DOHH2 (cell line): ENCODE results near the gene NAIF1.
"Not testable (repeated sequence)": the region's sequence is repeated elsewhere in the genome, so short reads cannot be mapped to it uniquely, and the experiment has no call there.

Experiments
- CTCF ChIP-seq: fragments of 200-600 bp; sonication (generic); IDR thresholded peaks from one replicate; pipeline ENCODE4 v1.5.1; 2014; ENCODE audit warnings: antibody characterized with exemption, mild to moderate bottlenecking, low read depth, low read length; ENCODE audit not compliant: poor library complexity, severe bottlenecking
- EZH2phosphoT487 ChIP-seq: fragments of 200-600 bp; sonication (generic); IDR thresholded peaks from 2 replicates; pipeline ENCODE4 v1.6.1; 2017; ENCODE audit warnings: borderline replicate concordance, mild to moderate bottlenecking, antibody characterized with exemption, low read length, moderate library complexity, mixed read lengths

GRCh38 chr9:128045409-128045808 is 21.7 kb downstream of the NAIF1 start:
- not testable (repeated sequence) for TF ChIP-seq CTCF, EZH2phosphoT487
